EL (cell line): ENCODE results near the gene SCARB1.

Experiments used
- DNase-seq: peaks from one replicate; pipeline ENCODE4 v3.0.0-alpha.2; 2016

Gene SCARB1

DNA sequence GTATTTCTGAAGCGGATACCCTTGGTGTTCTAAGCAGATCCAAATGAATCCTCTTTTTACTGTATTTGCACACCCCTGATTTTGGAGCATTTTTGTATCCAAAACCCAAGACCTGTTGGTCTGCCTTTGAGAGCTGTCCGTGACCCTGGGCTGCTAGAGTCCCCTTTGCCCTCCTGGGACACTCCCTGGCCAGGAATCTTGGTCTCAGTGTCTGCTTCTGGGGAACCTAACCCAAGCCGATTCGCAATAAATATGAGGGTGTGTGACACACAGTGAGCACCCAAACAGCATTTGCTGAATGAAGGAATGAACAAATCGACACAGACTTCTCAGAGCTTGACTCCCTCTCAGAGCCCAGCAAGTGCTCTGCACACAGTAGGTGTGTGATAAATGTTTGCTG is 92.9 kb downstream of the SCARB1 start:
- DNase-seq, result no peak

DNA sequence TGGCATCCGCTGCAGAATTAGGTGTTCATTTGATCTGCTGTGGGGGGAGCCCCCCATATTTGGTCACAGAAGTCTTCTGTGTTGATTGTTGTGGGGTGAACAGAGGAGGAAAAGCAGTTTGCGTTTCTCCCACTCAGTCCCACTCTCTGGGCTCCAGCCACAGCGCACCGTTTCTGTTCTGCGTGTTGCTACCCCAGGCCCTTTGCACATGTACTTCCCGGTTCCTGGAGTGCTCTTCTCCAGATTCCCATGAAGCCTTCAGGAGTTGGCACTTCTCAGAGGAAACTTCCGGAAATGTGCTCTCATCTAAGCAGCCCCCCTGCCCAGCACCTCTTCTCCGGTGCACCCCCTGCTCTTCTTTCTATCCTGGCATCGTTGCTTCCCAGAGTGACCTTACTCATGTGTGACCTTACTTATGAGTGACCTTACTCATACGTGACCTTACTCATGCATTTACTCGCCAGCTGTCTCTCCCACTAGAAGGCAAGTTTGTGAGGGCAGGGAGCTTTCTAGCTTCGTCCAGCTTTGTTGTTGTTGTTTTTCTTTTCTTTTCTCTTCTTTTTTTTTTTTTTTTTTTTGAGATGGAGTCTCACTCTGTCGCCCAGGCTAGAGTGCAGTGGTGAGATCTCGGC is 93.7 kb downstream of the SCARB1 start:
- DNase-seq, result no peak

DNA sequence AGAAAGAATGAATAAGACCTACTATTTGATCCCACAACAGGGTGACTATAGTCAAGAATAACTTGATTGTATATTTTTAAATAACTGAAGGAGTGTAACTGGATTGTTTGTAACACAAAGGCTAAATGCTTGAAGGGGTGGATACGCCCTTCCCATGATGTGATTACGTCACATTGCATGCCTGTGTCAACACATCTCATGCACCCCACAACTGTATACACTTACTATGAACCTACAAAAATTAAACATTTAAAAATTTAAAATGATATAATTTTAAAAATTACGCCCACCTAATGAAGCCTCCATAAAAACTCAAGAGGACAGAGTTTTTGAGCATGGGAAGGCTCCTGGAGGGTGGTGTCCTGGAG is 94.5 kb downstream of the SCARB1 start:
- peak; percentile 30 for DNase-seq

GRCh38 chr12:124768452-124769162 is 95.1 kb downstream of the SCARB1 start:
- peak; percentile 62 for DNase-seq

GRCh38 chr12:124767066-124767821 is 96.4 kb downstream of the SCARB1 start:
- peak; percentile 58 for DNase-seq

DNA sequence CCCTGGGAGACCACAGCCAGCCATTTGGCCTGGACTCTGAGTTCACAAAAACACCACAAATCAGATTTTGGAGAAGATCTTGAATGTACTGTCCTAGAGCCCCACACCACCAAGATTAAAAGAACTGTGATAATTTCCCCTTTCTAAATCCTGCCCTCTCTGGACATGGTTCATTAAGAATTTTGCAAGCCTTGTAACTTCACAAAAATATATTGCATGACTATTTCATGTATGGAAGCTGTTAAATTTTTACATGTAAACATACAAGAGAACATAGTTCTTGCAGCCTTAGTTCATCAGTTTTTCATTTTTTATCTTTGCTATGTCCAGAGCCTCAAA is 97.0 kb downstream of the SCARB1 start:
- no peak for DNase-seq

- DNase-seq, result no peak
Observed at GRCh38 chr12:124765581-124766489, 97.8 kb downstream of the SCARB1 start.

- DNase-seq, result peak; percentile 70
Observed at GRCh38 chr12:124764870-124765580, 98.6 kb downstream of the SCARB1 start.

- DNase-seq, result peak; percentile 56
Observed at GRCh38 chr12:124764451-124764850, 99.2 kb downstream of the SCARB1 start.

DNA sequence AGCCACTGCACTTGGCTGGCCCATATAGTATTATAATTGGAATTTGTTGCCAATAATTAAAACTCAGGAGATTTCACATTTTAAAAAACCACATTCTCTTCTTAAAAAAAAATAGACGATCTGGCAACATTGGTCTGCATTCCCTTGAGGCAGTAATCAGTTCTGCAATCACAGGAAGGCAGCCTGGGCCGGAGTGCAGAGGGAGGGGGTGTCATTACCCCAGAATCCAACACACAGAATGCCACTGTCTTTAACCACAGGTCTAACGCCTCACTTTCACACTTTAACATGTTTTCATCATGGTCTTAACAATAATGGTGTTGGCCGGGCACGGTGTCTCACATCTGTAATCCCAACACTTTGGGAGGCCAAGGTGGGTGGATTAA is 100.1 kb downstream of the SCARB1 start:
- DNase-seq, result no peak

- DNase-seq, result no peak
Observed at GRCh38 chr12:124762791-124763593, 100.7 kb downstream of the SCARB1 start.

- DNase-seq, result no peak
Observed at GRCh38 chr12:124762384-124762783, 101.3 kb downstream of the SCARB1 start.

DNA sequence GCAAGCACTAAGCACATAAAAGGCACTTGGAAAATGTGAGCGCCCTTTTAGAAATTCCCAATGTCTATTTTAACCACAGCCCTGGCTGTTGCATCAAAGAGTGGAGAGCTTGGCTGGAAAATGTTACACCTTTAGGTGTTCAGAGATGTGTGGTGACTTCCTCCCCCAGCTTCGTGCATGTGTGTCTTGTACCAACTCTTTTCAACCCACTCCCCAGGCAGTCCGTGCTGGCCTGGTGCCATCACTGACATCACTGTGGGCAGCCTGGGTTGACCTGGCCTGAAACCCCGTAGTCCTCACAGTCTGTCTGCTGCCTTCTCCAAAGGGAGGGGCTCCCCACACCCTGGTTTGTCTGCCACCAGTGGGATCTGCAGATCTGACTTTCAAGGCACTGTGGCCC is 101.8 kb downstream of the SCARB1 start:
- no peak for DNase-seq

DNA sequence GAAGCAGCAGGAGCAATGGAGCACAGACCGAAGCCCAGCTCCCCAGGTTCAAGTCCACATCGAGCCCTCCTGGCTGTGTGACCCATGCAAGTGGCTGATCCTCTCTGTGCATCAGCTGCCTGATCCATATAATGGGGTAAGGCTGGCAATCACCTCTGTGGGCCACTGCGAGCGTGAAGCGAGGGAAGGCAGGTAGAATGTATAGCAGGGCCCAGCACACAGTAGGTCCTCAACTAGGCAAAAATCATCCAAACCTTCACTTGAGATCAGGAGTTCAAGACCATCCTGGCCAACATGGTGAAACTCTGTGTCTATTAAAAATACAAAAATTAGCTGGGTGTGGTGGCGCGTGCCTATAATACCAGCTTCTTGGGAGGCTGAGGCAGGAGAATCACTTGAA is 102.6 kb downstream of the SCARB1 start:
- DNase-seq, result no peak

DNA sequence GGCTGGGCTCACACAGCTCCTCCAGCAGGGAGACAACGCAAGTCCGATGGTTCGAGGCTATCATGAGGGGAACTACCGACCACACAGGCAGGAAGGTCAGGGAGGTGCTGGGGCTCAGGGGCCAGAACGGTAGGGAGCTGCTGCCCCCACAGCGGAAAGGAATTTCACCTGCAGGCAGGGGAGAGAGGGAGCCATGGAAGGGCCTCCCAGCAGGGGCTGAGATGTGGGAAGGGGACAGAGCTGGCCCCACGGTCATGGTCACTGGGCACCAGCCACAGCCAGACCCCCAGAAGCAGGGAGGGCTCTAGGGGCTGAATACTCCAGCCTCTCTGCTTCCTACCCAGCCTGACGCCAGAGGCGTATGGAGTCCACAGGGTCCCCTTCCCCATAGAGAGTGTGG is 103.1 kb downstream of the SCARB1 start:
- no peak for DNase-seq

DNA sequence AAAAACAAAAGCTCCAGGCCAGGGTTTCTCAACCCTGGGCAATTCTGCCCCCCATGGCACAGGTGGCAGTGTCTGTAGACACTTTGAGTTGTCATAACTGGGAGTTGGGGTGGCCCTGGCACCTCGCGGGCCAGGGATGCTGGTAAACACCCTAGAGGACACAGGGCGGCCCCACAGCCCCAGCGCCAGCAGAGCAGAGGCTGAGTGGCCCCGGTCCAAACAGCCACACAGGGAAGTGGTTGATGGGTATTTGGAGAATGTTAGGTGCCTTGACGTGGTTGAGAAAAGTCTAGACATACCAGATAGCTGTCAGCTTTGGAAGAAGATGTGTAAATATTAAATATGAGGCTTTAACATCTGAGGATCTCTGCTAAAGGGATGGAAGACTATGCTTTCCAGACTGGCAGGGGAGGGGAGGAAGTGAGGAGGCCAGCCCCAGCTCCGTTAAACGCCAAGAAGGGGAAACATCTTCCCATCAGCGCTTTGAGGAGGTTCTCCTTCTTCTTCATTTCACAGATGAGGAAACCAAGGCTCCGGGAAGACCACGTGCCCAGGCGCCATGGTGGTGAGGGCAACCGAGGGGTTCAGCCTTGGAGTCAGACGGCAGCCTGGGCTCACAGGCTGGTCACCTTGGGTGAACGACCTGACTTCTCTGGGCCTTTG is 103.7 kb downstream of the SCARB1 start:
- DNase-seq, result no peak

DNA sequence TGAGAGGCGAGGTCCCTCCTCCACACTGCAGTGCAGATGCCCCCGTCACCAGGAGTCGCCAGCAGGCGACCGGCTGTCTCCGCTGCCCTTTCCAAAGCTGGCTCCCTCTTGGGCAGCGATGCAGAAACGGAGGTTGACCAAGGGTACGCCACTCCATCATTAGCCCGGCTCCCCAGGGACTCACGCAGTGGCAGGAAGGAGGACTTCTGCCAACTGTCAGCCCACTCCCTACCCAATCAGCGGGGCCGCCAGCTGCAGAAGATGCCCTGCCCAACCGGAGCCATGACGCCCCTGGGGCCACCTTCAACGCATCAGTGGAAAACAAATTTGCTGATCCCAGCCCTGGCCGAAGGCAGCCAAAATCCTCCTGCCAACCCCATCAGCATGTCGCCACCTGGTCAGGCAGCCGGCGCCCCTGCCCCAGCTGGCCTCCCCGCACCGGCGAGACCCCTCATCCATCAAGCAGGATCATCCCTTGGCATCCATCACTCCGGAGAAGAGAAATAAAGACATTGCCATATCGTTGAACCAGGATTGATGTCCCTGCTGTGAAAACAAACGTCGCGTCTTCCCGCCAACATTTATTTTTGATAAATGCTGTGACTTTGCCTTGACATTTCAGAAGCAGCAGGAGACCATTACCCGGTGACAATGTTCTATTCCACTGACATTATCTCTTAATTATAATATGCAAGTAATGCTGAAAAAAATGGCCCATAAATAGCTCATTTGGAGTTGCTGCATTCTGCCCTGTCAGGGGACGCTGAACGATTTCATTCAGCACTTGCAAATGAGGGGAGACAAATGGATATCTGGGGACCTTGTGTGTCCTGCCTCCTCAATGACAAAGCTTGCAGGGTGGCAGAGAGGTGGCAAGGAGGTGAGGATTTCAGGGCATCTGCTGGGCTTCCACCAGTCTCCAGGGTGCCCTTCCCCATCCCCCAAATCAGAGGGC is 105.1 kb downstream of the SCARB1 start:
- no peak for DNase-seq

DNA sequence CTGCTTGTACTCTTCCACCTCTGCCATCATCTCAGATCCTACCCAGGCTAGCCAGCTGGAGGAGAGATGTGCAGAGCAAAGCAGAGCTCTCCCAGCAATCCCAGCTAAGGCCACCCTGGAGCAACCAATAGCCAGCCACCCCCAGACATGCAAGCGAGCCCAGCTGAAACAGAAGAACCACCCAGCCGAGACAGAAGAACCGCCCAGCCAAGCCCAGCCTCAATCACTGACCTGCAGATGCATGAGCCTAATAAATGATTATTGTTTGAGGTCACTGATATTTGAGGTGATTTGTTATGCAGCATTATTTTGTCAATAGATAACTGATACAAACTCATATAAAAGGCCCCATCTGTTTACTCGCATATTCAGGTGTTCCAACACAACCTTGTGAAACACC is 106.3 kb downstream of the SCARB1 start:
- no peak for DNase-seq

GRCh38 chr12:124756760-124757159 is 106.9 kb downstream of the SCARB1 start:
- DNase-seq, result no peak

DNA sequence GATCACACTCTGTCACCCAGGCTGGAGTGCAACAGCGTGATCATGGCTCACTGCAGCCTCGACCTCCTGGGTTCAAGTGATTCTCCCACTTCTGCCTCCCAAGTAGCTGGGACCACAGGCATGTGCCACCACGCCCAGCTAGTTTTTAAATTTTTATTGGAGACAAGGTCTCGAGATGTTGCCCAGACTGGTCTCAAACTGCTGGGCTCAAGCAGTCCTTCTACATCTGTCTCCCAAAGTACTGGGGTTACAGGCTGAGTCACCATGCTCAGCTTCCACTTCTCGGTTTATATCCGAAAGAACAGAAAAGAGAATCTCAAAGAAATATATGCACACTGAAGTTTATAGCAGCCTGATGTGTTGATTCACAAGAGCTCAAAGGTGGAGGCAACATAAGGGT is 107.5 kb downstream of the SCARB1 start:
- no peak for DNase-seq
